Measurements from ENCODE around the gene MEDAG. TPM values are rescaled to one million over a fixed set of nuclear protein-coding genes. Genes with fewer than 3 reads are reported as not detected.

MEDAG gene
- total RNA-seq, result under 1 TPM in 3 of 6 experiments, not detected in 3; 0.24 to 0.44 (median 0.30) TPM
- long read RNA-seq, result 0 reads

GRCh38 chr13:30905932-30906383, at the start of gene MEDAG:
Gene MEDAG, plus strand, starts transcription at chr13:30906271. Its CDS starts 245 bp downstream, at chr13:30906516.
- TF ChIP-seq, protein P1, sequence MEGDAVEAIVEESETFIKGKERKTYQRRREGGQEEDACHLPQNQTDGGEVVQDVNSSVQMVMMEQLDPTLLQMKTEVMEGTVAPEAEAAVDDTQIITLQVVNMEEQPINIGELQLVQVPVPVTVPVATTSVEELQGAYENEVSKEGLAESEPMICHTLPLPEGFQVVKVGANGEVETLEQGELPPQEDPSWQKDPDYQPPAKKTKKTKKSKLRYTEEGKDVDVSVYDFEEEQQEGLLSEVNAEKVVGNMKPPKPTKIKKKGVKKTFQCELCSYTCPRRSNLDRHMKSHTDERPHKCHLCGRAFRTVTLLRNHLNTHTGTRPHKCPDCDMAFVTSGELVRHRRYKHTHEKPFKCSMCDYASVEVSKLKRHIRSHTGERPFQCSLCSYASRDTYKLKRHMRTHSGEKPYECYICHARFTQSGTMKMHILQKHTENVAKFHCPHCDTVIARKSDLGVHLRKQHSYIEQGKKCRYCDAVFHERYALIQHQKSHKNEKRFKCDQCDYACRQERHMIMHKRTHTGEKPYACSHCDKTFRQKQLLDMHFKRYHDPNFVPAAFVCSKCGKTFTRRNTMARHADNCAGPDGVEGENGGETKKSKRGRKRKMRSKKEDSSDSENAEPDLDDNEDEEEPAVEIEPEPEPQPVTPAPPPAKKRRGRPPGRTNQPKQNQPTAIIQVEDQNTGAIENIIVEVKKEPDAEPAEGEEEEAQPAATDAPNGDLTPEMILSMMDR (IDR thresholded peaks at IDR 0.05), result no peak
- TF ChIP-seq POLR2A (IDR thresholded peaks at IDR 0.05), result no peak
- H3K4me1 ChIP-seq, result no peaks in the 10 kb centered on the region
- peaks cover 0 to 12% of the 10 kb centered on the region in 2 donors for H3K27me3 ChIP-seq
- peak in 1 of 3 donors; percentile 38 for DNase-seq
- H3K4me3 ChIP-seq, result peak within 1 kb of the TSS in 1 of 3 donors; percentile 3
- H3K27ac ChIP-seq, result no peak within 1 kb of the TSS
- intact Hi-C loops (cut with DNase I), result no loop called here
- no peaks in the 10 kb centered on the region for H3K9me3 ChIP-seq
- 10% methylated on average over 2 of the region's 35 CpGs for WGBS (ENCODE audit: insufficient coverage, low coverage, low lambda C conversion rate, missing lambda C conversion rate)
- H3K36me3 ChIP-seq, result no peaks in the 10 kb centered on the region
- peak; percentile 13 to 73 (median 35) for ATAC-seq

DNA sequence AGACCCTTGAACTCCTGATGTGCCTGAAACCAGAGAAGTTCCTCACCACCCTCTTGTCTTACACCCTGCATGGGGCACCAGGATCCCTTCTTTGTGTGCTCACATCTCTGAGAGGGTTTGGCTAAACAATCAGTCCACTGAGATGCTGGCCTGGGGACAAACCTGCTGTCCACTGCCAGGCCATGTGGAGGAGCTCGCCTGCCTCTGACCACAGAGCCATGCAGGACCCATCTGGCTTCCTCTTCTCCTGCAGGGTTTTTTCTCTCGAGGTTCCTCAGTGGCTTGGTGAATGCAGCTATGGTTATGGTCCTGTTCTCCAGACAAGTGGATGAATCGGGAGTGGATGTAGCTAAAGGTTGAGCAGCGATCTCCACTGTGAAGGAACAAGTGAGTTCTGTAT, 49.1 kb upstream of the MEDAG start:
- TF ChIP-seq POLR2A (IDR thresholded peaks at IDR 0.05), result no peak
- TF ChIP-seq, protein P1 (IDR thresholded peaks at IDR 0.05), result no peak
- WGBS (ENCODE audit: insufficient coverage, low coverage, low lambda C conversion rate, missing lambda C conversion rate), result 53% methylated on average over 4 of the region's 4 CpGs
- H3K4me3 ChIP-seq, result no peak overlapping the region
- H3K4me1 ChIP-seq, result no peaks in the 10 kb centered on the region
- no peak overlapping the region for H3K27ac ChIP-seq
- ATAC-seq (no peak), DNase-seq (no peak)
- no peaks in the 10 kb centered on the region for H3K9me3 ChIP-seq
- intact Hi-C loops (cut with DNase I), result no loop called here
- H3K27me3 ChIP-seq, result no peaks in the 10 kb centered on the region
- no peaks in the 10 kb centered on the region for H3K36me3 ChIP-seq

DNA sequence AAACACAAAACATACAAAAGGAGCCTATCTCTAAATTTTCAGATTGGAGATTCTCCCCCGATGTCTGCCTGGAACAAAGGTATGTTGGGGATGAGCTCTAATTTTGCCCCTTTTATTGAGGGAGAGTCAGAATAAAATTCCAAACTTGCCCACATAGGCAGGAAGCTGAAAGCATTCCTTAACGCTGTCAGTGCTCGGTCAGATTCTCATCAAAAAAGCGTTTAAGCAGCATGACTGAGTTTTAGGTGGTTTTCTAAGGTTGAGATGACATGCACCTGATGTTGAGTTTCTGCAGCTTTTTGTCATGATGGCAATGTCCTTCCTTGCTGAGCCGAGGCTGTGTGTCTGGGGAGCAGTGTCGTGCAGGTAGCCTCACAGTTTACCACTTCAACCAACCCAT, 48.4 kb upstream of the MEDAG start:
- H3K4me1 ChIP-seq, result no peaks in the 10 kb centered on the region
- H3K27ac ChIP-seq, result no peak overlapping the region
- no peaks in the 10 kb centered on the region for H3K27me3 ChIP-seq
- no peaks in the 10 kb centered on the region for H3K9me3 ChIP-seq
- intact Hi-C loops (cut with DNase I), result no loop called here
- ATAC-seq (no peak), DNase-seq (no peak)
- TF ChIP-seq, protein P1 (IDR thresholded peaks at IDR 0.05), result no peak
- no peak for TF ChIP-seq POLR2A (IDR thresholded peaks at IDR 0.05)
- 93% methylated on average over 4 of the region's 6 CpGs for WGBS (ENCODE audit: insufficient coverage, low coverage, low lambda C conversion rate, missing lambda C conversion rate)
- H3K4me3 ChIP-seq, result no peak overlapping the region
- H3K36me3 ChIP-seq, result no peaks in the 10 kb centered on the region

- 52% methylated on average over 2 of the region's 5 CpGs for WGBS (ENCODE audit: insufficient coverage, low coverage, low lambda C conversion rate, missing lambda C conversion rate)
- intact Hi-C loops (cut with DNase I), result no loop called here
- Histone ChIP-seq H3K9me3 (no peaks in the 10 kb centered on the region), H3K27ac (no peak overlapping the region), H3K4me3 (no peak overlapping the region), H3K4me1 (no peaks in the 10 kb centered on the region), H3K36me3 (no peaks in the 10 kb centered on the region), H3K27me3 (no peaks in the 10 kb centered on the region)
- no peak for DNase-seq
- TF ChIP-seq, protein P1 (IDR thresholded peaks at IDR 0.05), result no peak
- no peak for TF ChIP-seq POLR2A (IDR thresholded peaks at IDR 0.05)
- peak in 3 of 4 donors; percentile 27 to 75 (median 39) for ATAC-seq
Measured at GRCh38 chr13:30859326-30859725, 46.7 kb upstream of the MEDAG start.

DNA sequence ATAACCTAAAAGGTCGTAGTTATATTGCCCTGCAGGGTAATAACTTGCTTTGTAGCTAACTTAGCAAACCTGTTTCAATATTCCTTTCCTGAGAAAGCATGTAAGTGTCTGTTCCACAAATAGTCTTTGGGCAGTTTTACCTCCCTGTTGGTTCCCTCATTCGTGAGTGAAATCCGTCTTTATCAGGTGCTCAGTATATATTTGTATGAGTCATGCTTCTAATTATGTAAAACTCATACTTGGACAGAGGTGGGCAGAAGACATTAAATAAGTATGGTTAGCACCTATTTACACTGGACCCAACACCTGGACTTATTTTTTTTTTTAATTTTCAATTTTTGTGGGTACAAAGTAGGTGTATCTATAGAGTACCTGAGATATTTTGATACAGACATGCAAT, 44.9 kb upstream of the MEDAG start:
- WGBS (ENCODE audit: insufficient coverage, low coverage, low lambda C conversion rate, missing lambda C conversion rate), result 80% methylated on average over 3 of the region's 3 CpGs
- intact Hi-C loops (cut with DNase I), result no loop called here
- no peak for TF ChIP-seq POLR2A (IDR thresholded peaks at IDR 0.05)
- no peak for DNase-seq
- no peak for ATAC-seq
- Histone ChIP-seq H3K27ac (no peak overlapping the region), H3K36me3 (no peaks in the 10 kb centered on the region), H3K27me3 (no peaks in the 10 kb centered on the region), H3K9me3 (no peaks in the 10 kb centered on the region), H3K4me3 (no peak overlapping the region), H3K4me1 (peaks cover 0 to 7% (median 0%) of the 10 kb centered on the region in 4 donors)

Measured in right lobe of liver (tissue), 6 donors.